Keratinocyte (primary cell): ENCODE data around the gene HOXC9. TPM values are rescaled to one million over a fixed set of nuclear protein-coding genes. Genes with fewer than 3 reads are reported as not detected.

Source experiments
- DNase-seq: peaks from one replicate; pipeline ENCODE4 v3.0.0-alpha.2; 2011; ENCODE audit warnings: low read depth, missing footprints, low spot score
- FAIRE-seq: peaks from 2 replicates; lab custom pipeline; 2011; peaks lifted over from hg19 to GRCh38; lab: Jason Lieb, UNC
- H2AFZ ChIP-seq: 2 replicates; pipeline ENCODE4 v1.6.0; 2012; ENCODE audit warnings: low read length, control low read depth, inconsistent platforms; ENCODE audit not compliant: control insufficient read depth
- H3K27ac ChIP-seq: 2 replicates; pipeline ENCODE4 v1.5.1; 2011; ENCODE audit warnings: low read length; ENCODE audit not compliant: control insufficient read depth, insufficient read depth
- H3K27me3 ChIP-seq: 3 replicates; pipeline ENCODE4 v1.6.0; 2011; ENCODE audit warnings: low read length; ENCODE audit not compliant: control insufficient read depth, insufficient read depth; ENCODE audit errors: extremely low read depth
- H3K36me3 ChIP-seq, 2 experiments: 2 replicates in 1 of 2; 3 replicates in 1 of 2; pipeline ENCODE4 v1.5.1; 2011; ENCODE audit warnings: low read length in 2 of 2, mild to moderate bottlenecking in 1 of 2; ENCODE audit not compliant: control insufficient read depth in 2 of 2, insufficient read depth in 2 of 2; ENCODE audit errors: extremely low read depth in 1 of 2
- H3K4me1 ChIP-seq: 3 replicates; pipeline ENCODE4 v1.5.1; 2011; ENCODE audit warnings: low read length; ENCODE audit not compliant: control insufficient read depth, insufficient read depth; ENCODE audit errors: extremely low read depth
- H3K4me2 ChIP-seq: 3 replicates; pipeline ENCODE4 v1.6.0; 2011; ENCODE audit warnings: low read depth, low read length; ENCODE audit not compliant: control insufficient read depth, insufficient read depth; ENCODE audit errors: extremely low read depth
- H3K4me3 ChIP-seq, 3 experiments: fragments of 200-600 bp in 1 of 3; sonication (generic) in 1 of 3; 2 replicates in 2 of 3; 3 replicates in 1 of 3; pipeline ENCODE4 v1.5.1; 2011 to 2016; ENCODE audit warnings: low read length in 3 of 3, mild to moderate bottlenecking in 3 of 3, control low read depth in 2 of 3, inconsistent platforms in 1 of 3, low read depth in 1 of 3, mixed read lengths in 1 of 3, mixed run types in 1 of 3, moderate library complexity in 1 of 3; ENCODE audit not compliant: control insufficient read depth in 2 of 3, insufficient read depth in 2 of 3; ENCODE audit errors: extremely low read depth in 1 of 3
- H3K79me2 ChIP-seq: 2 replicates; pipeline ENCODE4 v1.6.0; 2012; ENCODE audit warnings: low read length; ENCODE audit not compliant: control insufficient read depth, insufficient read depth
- H3K9ac ChIP-seq: 3 replicates; pipeline ENCODE4 v1.6.0; 2011; ENCODE audit warnings: low read length; ENCODE audit not compliant: control insufficient read depth, insufficient read depth; ENCODE audit errors: extremely low read depth
- H3K9me1 ChIP-seq: 3 replicates; pipeline ENCODE4 v1.6.0; 2011; ENCODE audit warnings: low read length; ENCODE audit not compliant: control insufficient read depth, insufficient read depth; ENCODE audit errors: extremely low read depth
- H3K9me3 ChIP-seq: 2 replicates; pipeline ENCODE4 v1.5.1; 2012; ENCODE audit warnings: low read depth, low read length; ENCODE audit not compliant: control insufficient read depth
- H4K20me1 ChIP-seq: 3 replicates; pipeline ENCODE4 v1.6.0; 2011; ENCODE audit warnings: low read length; ENCODE audit not compliant: control insufficient read depth, insufficient read depth; ENCODE audit errors: extremely low read depth
- EZH2 ChIP-seq: IDR thresholded peaks from one replicate; pipeline ENCODE4 v1.6.1; 2012; ENCODE audit warnings: inconsistent platforms, mild to moderate bottlenecking, low read length, moderate library complexity
- dilution Hi-C: fragments of 300-500 bp; cut with MboI; formaldehyde crosslinking; loops from one replicate; pipeline ENCODE4 v1.7.0; 2020; ENCODE audit warnings: low sequenced_read_pairs; ENCODE audit not compliant: extremely low pct_ligation_motif_present
- polyA plus RNA-seq, 5 experiments: library from polyadenylated mRNA; depleted of rRNA in 3 of 5; stranded (reverse) in 3 of 5; stranded (forward) in 1 of 5; unstranded in 1 of 5; fragments of >200 nt; gene quantifications; 1 replicate in 1 of 5; 2 replicates in 3 of 5; 3 replicates in 1 of 5; pipeline versions ENCODE4 v1.2.1 to v1.2.3, GENCODE V29; 2011 to 2012; ENCODE audit warnings: missing spikeins in 2 of 5, low read depth in 1 of 5, low replicate concordance in 1 of 5
- TF ChIP-seq, protein P1 (sequence below), 3 experiments: IDR thresholded peaks in 1 of 3; conservative IDR thresholded peaks in 1 of 3; optimal IDR thresholded peaks in 1 of 3; 2 replicates in 2 of 3; 3 replicates in 1 of 3; pipeline versions ENCODE3 to v1.5.1; 2011; ENCODE audit warnings: low read length in 3 of 3, mild to moderate bottlenecking in 3 of 3, moderate library complexity in 2 of 3, control low read depth in 1 of 3, inconsistent platforms in 1 of 3; ENCODE audit not compliant: insufficient read depth in 2 of 3; ENCODE audit errors: extremely low read depth in 1 of 3

The HOXC9 gene
- polyA plus RNA-seq, 1 donor (not counting 4 experiments of a cell fraction or from before 2014, with no cell fraction given) = 1.8 TPM

DNA sequence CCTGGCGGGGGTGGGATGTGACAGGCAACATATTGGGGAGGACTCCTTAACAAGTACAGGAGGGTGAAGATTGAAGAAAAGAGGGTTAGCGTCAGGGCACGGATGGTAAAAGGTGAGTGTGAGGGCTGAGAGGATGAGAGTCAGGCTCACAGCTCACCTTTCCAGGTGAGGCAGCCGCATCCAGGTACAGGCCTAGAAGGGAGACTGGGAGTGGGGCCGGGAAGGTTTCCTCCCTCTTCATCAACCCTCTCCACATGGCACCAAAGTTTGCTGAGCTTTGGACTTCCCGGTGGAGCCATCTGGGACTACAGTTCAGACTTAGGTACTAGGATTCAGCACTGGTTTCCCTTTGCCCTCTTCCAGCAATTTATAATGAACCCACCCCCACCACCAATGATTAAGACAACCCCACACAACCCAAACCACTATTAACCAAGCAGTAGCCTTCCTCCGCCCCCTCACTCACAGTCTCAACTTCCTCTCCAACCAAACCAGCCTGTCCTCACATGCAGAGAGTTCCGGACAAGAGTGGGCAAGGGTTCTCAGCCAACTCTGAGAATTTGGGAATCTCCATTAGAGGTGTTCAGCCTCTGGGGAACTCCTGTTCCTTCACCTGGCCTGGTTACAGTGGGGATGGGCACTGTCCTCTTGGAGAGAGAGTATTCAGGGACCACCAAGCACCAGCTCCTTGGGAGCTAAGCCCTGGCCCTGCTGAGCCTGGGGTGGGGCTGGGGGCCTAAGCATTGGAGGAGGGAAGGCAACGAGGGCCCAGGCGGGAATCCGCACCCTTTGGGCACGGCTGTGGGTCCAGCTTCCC, 51.3 kb downstream of the HOXC9 start:
- peak overlapping the region; percentile 47 for H3K27ac ChIP-seq
- no peak for TF ChIP-seq EZH2
- TF ChIP-seq, protein P1, sequence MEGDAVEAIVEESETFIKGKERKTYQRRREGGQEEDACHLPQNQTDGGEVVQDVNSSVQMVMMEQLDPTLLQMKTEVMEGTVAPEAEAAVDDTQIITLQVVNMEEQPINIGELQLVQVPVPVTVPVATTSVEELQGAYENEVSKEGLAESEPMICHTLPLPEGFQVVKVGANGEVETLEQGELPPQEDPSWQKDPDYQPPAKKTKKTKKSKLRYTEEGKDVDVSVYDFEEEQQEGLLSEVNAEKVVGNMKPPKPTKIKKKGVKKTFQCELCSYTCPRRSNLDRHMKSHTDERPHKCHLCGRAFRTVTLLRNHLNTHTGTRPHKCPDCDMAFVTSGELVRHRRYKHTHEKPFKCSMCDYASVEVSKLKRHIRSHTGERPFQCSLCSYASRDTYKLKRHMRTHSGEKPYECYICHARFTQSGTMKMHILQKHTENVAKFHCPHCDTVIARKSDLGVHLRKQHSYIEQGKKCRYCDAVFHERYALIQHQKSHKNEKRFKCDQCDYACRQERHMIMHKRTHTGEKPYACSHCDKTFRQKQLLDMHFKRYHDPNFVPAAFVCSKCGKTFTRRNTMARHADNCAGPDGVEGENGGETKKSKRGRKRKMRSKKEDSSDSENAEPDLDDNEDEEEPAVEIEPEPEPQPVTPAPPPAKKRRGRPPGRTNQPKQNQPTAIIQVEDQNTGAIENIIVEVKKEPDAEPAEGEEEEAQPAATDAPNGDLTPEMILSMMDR (optimal IDR thresholded peaks at IDR 0.05 in 1 of 3, IDR thresholded peaks at IDR 0.05 in 1 of 3, conservative IDR thresholded peaks at IDR 0.05 in 1 of 3; ENCODE audit: extremely low read depth in 1 of 3, insufficient read depth in 2 of 3, low read length in 3 of 3) = no peak
- no peaks in the 10 kb centered on the region for H3K36me3 ChIP-seq
- dilution Hi-C loops = no loop called here
- H3K4me1 ChIP-seq = peaks cover 25% of the 10 kb centered on the region
- DNase-seq (no peak), FAIRE-seq (peak; percentile 95)
- peak overlapping the region in 2 of 3 experiments; percentile 18 to 32 for H3K4me3 ChIP-seq
- peak overlapping the region; percentile 68 for H3K4me2 ChIP-seq
- no peaks in the 10 kb centered on the region for H3K27me3 ChIP-seq
- peak overlapping the region; percentile 52 for H2AFZ ChIP-seq
- no peaks in the 10 kb centered on the region for H4K20me1 ChIP-seq
- H3K9me1 ChIP-seq = no peaks in the 10 kb centered on the region
- H3K9me3 ChIP-seq = no peaks in the 10 kb centered on the region
- H3K79me2 ChIP-seq = no peaks in the 10 kb centered on the region
- peak overlapping the region; percentile 69 for H3K9ac ChIP-seq

DNA sequence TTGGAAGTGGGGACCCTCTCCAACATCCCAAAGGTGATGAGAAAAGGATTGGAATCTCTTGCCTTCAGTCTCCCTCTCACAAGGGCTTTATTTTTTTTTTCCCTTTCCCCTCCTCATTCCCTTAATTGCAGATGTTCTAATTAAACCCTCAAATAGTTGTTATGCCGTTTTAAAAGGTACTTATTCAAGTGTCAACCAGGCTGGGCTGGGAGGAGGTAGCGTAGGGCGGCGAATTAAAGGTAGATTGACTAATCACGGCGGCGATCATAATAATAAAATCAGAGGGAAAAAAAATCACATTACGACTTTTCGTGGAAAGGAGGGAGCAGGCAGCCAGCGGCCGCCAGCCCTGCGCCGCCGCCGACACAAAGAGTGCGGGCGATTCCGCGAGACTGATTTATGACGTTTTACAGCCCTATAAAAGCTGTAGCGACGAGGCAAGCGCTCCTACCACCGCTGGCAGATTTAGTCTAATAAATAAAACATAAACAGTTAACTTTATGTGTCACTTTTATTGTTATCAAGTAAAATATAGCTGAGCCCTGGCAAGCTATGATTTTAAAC, 52.0 kb downstream of the HOXC9 start:
- H3K4me3 ChIP-seq = peak overlapping the region in 2 of 3 experiments; percentile 18 to 32
- H3K36me3 ChIP-seq = no peaks in the 10 kb centered on the region
- TF ChIP-seq EZH2 = no peak
- TF ChIP-seq, protein P1 (optimal IDR thresholded peaks at IDR 0.05 in 1 of 3, IDR thresholded peaks at IDR 0.05 in 1 of 3, conservative IDR thresholded peaks at IDR 0.05 in 1 of 3; ENCODE audit: extremely low read depth in 1 of 3, insufficient read depth in 2 of 3, low read length in 3 of 3) = no peak
- no peak for DNase-seq
- peak overlapping the region; percentile 47 for H3K27ac ChIP-seq
- H3K4me1 ChIP-seq = peaks cover 25% of the 10 kb centered on the region
- peak; percentile 53 for FAIRE-seq
- dilution Hi-C loops = no loop called here
- no peaks in the 10 kb centered on the region for H3K79me2 ChIP-seq
- no peaks in the 10 kb centered on the region for H3K9me3 ChIP-seq
- H4K20me1 ChIP-seq = no peaks in the 10 kb centered on the region
- H3K9me1 ChIP-seq = no peaks in the 10 kb centered on the region
- peak overlapping the region; percentile 52 for H2AFZ ChIP-seq
- no peaks in the 10 kb centered on the region for H3K27me3 ChIP-seq
- H3K9ac ChIP-seq = peak overlapping the region; percentile 69
- peak overlapping the region; percentile 68 for H3K4me2 ChIP-seq
